ENCODE data around the gene SYNE2. TPM values are rescaled to one million over a fixed set of nuclear protein-coding genes. Genes with fewer than 3 reads are reported as not detected.

Gene SYNE2
- total RNA-seq, 1 donor from 2014 or later, result 121 TPM

DNA sequence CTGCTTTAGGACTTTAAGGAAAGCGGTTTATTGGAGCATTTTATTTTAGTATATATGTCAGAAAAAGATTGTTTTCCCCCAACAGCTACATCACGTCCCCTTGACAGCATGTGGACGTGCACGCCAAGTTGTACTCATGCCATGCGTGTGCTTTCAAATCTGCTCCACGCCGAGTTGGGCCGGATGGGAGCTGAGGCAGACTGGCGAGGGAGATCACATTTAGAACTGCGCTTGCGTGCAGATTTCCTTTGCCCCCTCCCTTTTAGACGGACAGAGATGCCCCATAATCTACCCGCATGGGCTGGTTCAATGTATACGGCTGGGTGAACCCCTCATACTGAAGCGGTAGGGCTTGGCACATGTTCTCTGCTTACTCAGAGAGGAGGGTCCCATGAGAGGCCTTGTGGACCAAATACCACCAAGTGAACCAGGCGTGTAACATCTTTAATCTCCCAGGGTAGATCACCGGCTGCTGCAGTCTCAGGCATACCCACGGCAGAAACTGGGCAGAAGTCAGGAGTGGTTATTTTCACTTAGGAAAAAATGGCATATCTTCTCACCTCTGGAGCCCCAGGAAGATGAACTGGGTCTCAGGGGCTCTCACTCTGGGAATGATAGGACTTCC is 349.2 kb downstream of the SYNE2 start:
- no peaks in the 10 kb centered on the region for H3K36me3 ChIP-seq
- peaks cover 21% of the 10 kb centered on the region for H3K4me1 ChIP-seq
- no peak for TF ChIP-seq CTCF (IDR thresholded peaks at IDR 0.05)
- no peaks in the 10 kb centered on the region for H3K27me3 ChIP-seq
- H3K9me3 ChIP-seq, result no peaks in the 10 kb centered on the region
- intact Hi-C loops (cut with DNase I), result no loop called here
- no peak overlapping the region for H3K27ac ChIP-seq
- DNase-seq (no peak), ATAC-seq (no peak)
- H3K4me3 ChIP-seq, result no peak overlapping the region

GRCh38 chr14:64202716-64203115 is 349.9 kb downstream of the SYNE2 start:
- Histone ChIP-seq H3K27ac (no peak overlapping the region), H3K4me3 (no peak overlapping the region), H3K4me1 (peaks cover 17% of the 10 kb centered on the region), H3K9me3 (no peaks in the 10 kb centered on the region), H3K27me3 (no peaks in the 10 kb centered on the region), H3K36me3 (no peaks in the 10 kb centered on the region)
- ATAC-seq (no peak), DNase-seq (no peak)
- intact Hi-C loops (cut with DNase I), result no loop called here
- TF ChIP-seq CTCF (IDR thresholded peaks at IDR 0.05), result no peak

- no peaks in the 10 kb centered on the region for H3K9me3 ChIP-seq
- H3K4me3 ChIP-seq, result no peak overlapping the region
- H3K36me3 ChIP-seq, result no peaks in the 10 kb centered on the region
- H3K4me1 ChIP-seq, result peaks cover 15% of the 10 kb centered on the region
- no peak for ATAC-seq
- H3K27ac ChIP-seq, result no peak overlapping the region
- no peaks in the 10 kb centered on the region for H3K27me3 ChIP-seq
- no peak for TF ChIP-seq CTCF (IDR thresholded peaks at IDR 0.05)
- intact Hi-C loops (cut with DNase I), result no loop called here
- no peak for DNase-seq
Observed at GRCh38 chr14:64203366-64204006, 350.7 kb downstream of the SYNE2 start.

DNA sequence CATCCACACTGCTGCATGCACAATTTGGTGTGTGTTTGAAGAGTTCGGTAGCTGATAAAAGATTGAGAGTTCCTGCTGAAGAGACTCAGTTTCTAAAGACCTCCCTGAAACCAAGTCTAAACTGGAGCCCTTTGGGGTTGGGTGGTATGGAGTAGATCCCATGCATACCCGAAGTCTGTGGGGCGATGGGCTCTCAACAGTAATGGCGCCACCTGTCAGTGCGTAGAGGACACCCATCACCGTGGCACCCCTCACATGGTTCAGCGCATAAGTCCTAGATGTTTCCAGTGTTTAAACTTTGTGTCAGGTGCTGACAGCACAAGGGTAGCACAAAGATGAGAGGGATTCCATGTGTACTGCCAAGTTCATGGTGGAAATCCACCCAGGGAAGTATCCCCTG is 355.5 kb downstream of the SYNE2 start:
- Histone ChIP-seq H3K4me1 (no peaks in the 10 kb centered on the region), H3K4me3 (no peak overlapping the region), H3K27me3 (no peaks in the 10 kb centered on the region), H3K36me3 (peaks cover 31% of the 10 kb centered on the region), H3K27ac (peak overlapping the region; percentile 71), H3K9me3 (no peaks in the 10 kb centered on the region)
- ATAC-seq (no peak), DNase-seq (no peak)
- TF ChIP-seq CTCF (IDR thresholded peaks at IDR 0.05), result no peak
- intact Hi-C loops (cut with DNase I), result no loop called here

DNA sequence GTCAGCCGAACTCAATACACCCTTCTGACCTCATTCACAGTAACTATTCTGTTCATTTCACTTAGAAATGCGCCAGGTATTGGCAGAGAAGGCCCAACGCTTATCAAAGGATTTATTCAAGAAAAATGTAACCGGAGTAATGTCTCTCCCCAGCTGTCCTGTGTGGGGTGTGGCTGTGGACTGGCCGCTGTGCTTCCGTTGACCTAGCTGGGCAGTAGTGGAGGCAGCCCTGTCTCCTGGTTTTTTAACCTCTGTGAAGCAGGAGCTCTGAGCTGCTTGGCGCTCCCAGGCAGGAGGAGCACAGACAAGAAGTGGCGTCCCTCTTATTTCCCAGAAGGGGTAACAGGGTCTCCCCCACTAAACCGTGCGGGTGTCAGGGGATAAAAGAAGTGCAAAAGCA is 356.2 kb downstream of the SYNE2 start:
- peak overlapping the region; percentile 71 for H3K27ac ChIP-seq
- H3K9me3 ChIP-seq, result no peaks in the 10 kb centered on the region
- TF ChIP-seq CTCF (IDR thresholded peaks at IDR 0.05), result no peak
- H3K36me3 ChIP-seq, result peaks cover 39% of the 10 kb centered on the region
- ATAC-seq (peak; percentile 42), DNase-seq (no peak)
- H3K27me3 ChIP-seq, result no peaks in the 10 kb centered on the region
- H3K4me1 ChIP-seq, result peaks cover 3% of the 10 kb centered on the region
- intact Hi-C loops (cut with DNase I), result no loop called here
- H3K4me3 ChIP-seq, result no peak overlapping the region

Data from upper lobe of right lung (tissue), 1 donor.